Neutrophil (primary cell): ENCODE measurements around the gene PDZRN4.

Experiments used
- H3K27ac ChIP-seq: fragments of 200-600 bp; sonication (generic); 2 replicates; pipeline ENCODE4 v1.5.1; 2016; ENCODE audit warnings: mild to moderate bottlenecking, moderate library complexity
- H3K27me3 ChIP-seq: fragments of 200-600 bp; sonication (generic); 2 replicates; pipeline ENCODE4 v1.6.0; 2016; ENCODE audit warnings: mild to moderate bottlenecking
- H3K36me3 ChIP-seq: fragments of 200-600 bp; sonication (generic); 2 replicates; pipeline ENCODE4 v1.5.1; 2017
- H3K4me1 ChIP-seq, 2 experiments: fragments of 200-600 bp in 1 of 2; sonication (generic) in 1 of 2; 1 replicate in 1 of 2; 2 replicates in 1 of 2; pipeline versions ENCODE4 v1.5.1 to v1.6.1; 2013 to 2016; ENCODE audit warnings: low read depth in 1 of 2, low read length in 1 of 2, mild to moderate bottlenecking in 1 of 2, moderate library complexity in 1 of 2; ENCODE audit not compliant: control insufficient read depth in 1 of 2, insufficient read depth in 1 of 2
- H3K4me3 ChIP-seq, 2 experiments: fragments of 200-600 bp in 1 of 2; sonication (generic) in 1 of 2; 1 replicate in 1 of 2; 2 replicates in 1 of 2; pipeline ENCODE4 v1.5.1; 2013 to 2016; ENCODE audit warnings: low read depth in 1 of 2, low read length in 1 of 2, mild to moderate bottlenecking in 1 of 2, moderate library complexity in 1 of 2
- H3K9me3 ChIP-seq: fragments of 200-600 bp; sonication (generic); 2 replicates; pipeline ENCODE4 v1.5.1; 2016
- CTCF ChIP-seq: fragments of 200-600 bp; sonication (generic); IDR thresholded peaks from 2 replicates; pipeline ENCODE4 v1.5.1; 2016; ENCODE audit warnings: antibody characterized with exemption

Gene PDZRN4

GRCh38 chr12:41527534-41528116 lies 339.5 kb downstream of the PDZRN4 start:
- Histone ChIP-seq H3K27ac (no peak overlapping the region), H3K9me3 (no peaks in the 10 kb centered on the region), H3K27me3 (no peaks in the 10 kb centered on the region), H3K4me3 (no peak overlapping the region), H3K36me3 (no peaks in the 10 kb centered on the region), H3K4me1 (no peaks in the 10 kb centered on the region)
- no peak for TF ChIP-seq CTCF

GRCh38 chr12:41528874-41529273 lies 340.8 kb downstream of the PDZRN4 start:
- no peak for TF ChIP-seq CTCF
- no peaks in the 10 kb centered on the region for H3K36me3 ChIP-seq
- no peaks in the 10 kb centered on the region for H3K9me3 ChIP-seq
- H3K27me3 ChIP-seq: no peaks in the 10 kb centered on the region
- no peak overlapping the region for H3K27ac ChIP-seq
- no peak overlapping the region for H3K4me3 ChIP-seq
- H3K4me1 ChIP-seq: no peaks in the 10 kb centered on the region

- TF ChIP-seq CTCF: no peak
Observed at GRCh38 chr12:41530441-41530840, 342.3 kb downstream of the PDZRN4 start.

GRCh38 chr12:41531147-41531829 lies 343.2 kb downstream of the PDZRN4 start:
- no peak overlapping the region for H3K4me3 ChIP-seq
- H3K27me3 ChIP-seq: no peaks in the 10 kb centered on the region
- TF ChIP-seq CTCF: no peak
- no peaks in the 10 kb centered on the region for H3K9me3 ChIP-seq
- H3K36me3 ChIP-seq: no peaks in the 10 kb centered on the region
- H3K4me1 ChIP-seq: no peaks in the 10 kb centered on the region
- no peak overlapping the region for H3K27ac ChIP-seq

More at GRCh38 chr12:41530441-41530840, 342.3 kb downstream of the PDZRN4 start:
- no peaks in the 10 kb centered on the region for H3K27me3 ChIP-seq
- no peak overlapping the region for H3K27ac ChIP-seq
- H3K4me1 ChIP-seq: no peaks in the 10 kb centered on the region
- no peaks in the 10 kb centered on the region for H3K9me3 ChIP-seq
- no peak overlapping the region for H3K4me3 ChIP-seq
- no peaks in the 10 kb centered on the region for H3K36me3 ChIP-seq

- Histone ChIP-seq H3K27me3 (no peaks in the 10 kb centered on the region), H3K9me3 (no peaks in the 10 kb centered on the region), H3K4me3 (no peak overlapping the region), H3K36me3 (no peaks in the 10 kb centered on the region), H3K4me1 (no peaks in the 10 kb centered on the region), H3K27ac (no peak overlapping the region)
- no peak for TF ChIP-seq CTCF
Observed at GRCh38 chr12:41532072-41532471, 344.0 kb downstream of the PDZRN4 start.
